Stomach (tissue), 4 donors: Measurements from ENCODE around the gene PRKAG1.

Source experiments
- EP300 ChIP-seq: sonication (generic); formaldehyde crosslinking; IDR thresholded peaks from one replicate; pipeline ENCODE4 v1.6.1; 2017; ENCODE audit warnings: antibody characterized with exemption
- TF ChIP-seq, protein P1 (sequence below), 7 experiments: fragments of 450-650 bp in 4 of 7; fragments of 200-600 bp in 3 of 7; sonication (generic) in 3 of 7; IDR thresholded peaks; one replicate each; pipeline ENCODE4 v1.5.1; 2016 to 2019; ENCODE audit warnings: antibody characterized with exemption in 7 of 7, control low read depth in 2 of 7, mild to moderate bottlenecking in 1 of 7

DNA sequence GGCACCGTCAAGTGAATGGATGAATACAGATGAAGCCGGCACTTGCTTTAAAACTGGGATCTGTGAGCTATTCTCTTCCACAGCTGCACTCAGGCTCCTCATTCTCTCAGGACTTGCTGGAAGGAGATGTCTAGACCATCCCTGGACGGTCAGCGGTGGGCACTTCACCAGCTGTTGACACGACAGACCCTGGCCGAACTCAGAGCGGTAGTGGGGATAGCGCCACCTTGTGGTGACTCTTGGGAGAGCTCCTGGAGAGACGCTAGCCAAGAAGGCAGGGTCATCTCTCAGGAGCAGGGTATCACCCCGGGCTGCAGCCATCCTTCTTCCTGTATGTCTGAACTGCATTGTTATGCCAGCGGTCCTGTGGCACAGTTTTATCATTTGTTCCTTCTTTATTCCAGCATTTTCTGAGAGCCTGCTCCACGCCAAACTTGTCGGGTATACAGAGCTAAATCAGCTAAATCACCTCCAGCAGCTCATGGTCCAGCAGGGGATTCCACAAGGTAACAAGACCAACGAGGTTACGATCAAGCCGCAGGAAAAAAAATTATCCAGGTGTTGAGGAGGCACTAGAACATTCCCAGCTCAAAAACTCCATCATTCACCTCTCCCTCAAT lies 30.4 kb downstream of the PRKAG1 start:
- TF ChIP-seq, protein P1, sequence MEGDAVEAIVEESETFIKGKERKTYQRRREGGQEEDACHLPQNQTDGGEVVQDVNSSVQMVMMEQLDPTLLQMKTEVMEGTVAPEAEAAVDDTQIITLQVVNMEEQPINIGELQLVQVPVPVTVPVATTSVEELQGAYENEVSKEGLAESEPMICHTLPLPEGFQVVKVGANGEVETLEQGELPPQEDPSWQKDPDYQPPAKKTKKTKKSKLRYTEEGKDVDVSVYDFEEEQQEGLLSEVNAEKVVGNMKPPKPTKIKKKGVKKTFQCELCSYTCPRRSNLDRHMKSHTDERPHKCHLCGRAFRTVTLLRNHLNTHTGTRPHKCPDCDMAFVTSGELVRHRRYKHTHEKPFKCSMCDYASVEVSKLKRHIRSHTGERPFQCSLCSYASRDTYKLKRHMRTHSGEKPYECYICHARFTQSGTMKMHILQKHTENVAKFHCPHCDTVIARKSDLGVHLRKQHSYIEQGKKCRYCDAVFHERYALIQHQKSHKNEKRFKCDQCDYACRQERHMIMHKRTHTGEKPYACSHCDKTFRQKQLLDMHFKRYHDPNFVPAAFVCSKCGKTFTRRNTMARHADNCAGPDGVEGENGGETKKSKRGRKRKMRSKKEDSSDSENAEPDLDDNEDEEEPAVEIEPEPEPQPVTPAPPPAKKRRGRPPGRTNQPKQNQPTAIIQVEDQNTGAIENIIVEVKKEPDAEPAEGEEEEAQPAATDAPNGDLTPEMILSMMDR (IDR thresholded peaks at IDR 0.05) = peak in 5 of 7 experiments; percentile 50 to 84 (median 70)
- no peak for TF ChIP-seq EP300
